NOMO-1 treated with DMSO at 0.1 percent for 48 hours (cell line): ENCODE measurements around the gene IL33.
"Not testable (repeated sequence)": the region's sequence is repeated elsewhere in the genome, so short reads cannot be mapped to it uniquely, and the experiment has no call there.

Experiments used
- DNase-seq: peaks from one replicate; lab custom pipeline; 2025; ENCODE audit not compliant: unreplicated experiment; lab: John Stamatoyannopoulos, UW

The IL33 gene

GRCh38 chr9:6215562-6215961, at the start of gene IL33:
IL33 (plus strand) TSS chr9:6215807; CDS start chr9:6241695, 25,888 bp downstream.
- no peak for DNase-seq

GRCh38 chr9:6171667-6172066, 43.9 kb upstream of the IL33 start:
- no peak for DNase-seq

- no peak for DNase-seq
Observed at GRCh38 chr9:6173914-6174313, 41.7 kb upstream of the IL33 start.

- not testable (repeated sequence) for DNase-seq
Observed at GRCh38 chr9:6182549-6183226, 32.9 kb upstream of the IL33 start.

- no peak for DNase-seq
Observed at GRCh38 chr9:6183227-6183551, 32.4 kb upstream of the IL33 start.

GRCh38 chr9:6183627-6184026, 32.0 kb upstream of the IL33 start:
- DNase-seq = no peak

GRCh38 chr9:6184749-6185645, 30.6 kb upstream of the IL33 start:
- DNase-seq = no peak

- DNase-seq = no peak
Observed at GRCh38 chr9:6186691-6187090, 28.9 kb upstream of the IL33 start.

GRCh38 chr9:6187272-6187671, 28.3 kb upstream of the IL33 start:
- DNase-seq = no peak

GRCh38 chr9:6188466-6188865, 27.1 kb upstream of the IL33 start:
- no peak for DNase-seq

- no peak for DNase-seq
Observed at GRCh38 chr9:6188906-6189305, 26.7 kb upstream of the IL33 start.

- no peak for DNase-seq
Observed at GRCh38 chr9:6194934-6195333, 20.7 kb upstream of the IL33 start.

- no peak for DNase-seq
Observed at GRCh38 chr9:6195714-6196360, 19.8 kb upstream of the IL33 start.

- no peak for DNase-seq
Observed at GRCh38 chr9:6197330-6197729, 18.3 kb upstream of the IL33 start.

- no peak for DNase-seq
Observed at GRCh38 chr9:6198251-6198650, 17.4 kb upstream of the IL33 start.

- no peak for DNase-seq
Observed at GRCh38 chr9:6199596-6199995, 16.0 kb upstream of the IL33 start.

- no peak for DNase-seq
Observed at GRCh38 chr9:6200761-6201160, 14.8 kb upstream of the IL33 start.

- no peak for DNase-seq
Observed at GRCh38 chr9:6209966-6210365, 5.6 kb upstream of the IL33 start.

GRCh38 chr9:6212722-6213375, 2.8 kb upstream of the IL33 start:
- DNase-seq = no peak

GRCh38 chr9:6214434-6214833, 1.2 kb upstream of the IL33 start:
- DNase-seq = no peak

GRCh38 chr9:6214903-6215302, 704 bp upstream of the IL33 start:
- no peak for DNase-seq

- no peak for DNase-seq
Observed at GRCh38 chr9:6216002-6216401, 395 bp downstream of the IL33 start.
